Hematopoietic multipotent progenitor cell treated with erythropoietin and hydrocortisone succinate and interleukin-3 and kit ligand, for 8 days (in vitro differentiated cells): ENCODE results near the gene DBNL.

ENCODE experiments used
- DNase-seq: peaks from one replicate; pipeline ENCODE4 v3.0.0-alpha.2; 2015

Gene DBNL

DNA sequence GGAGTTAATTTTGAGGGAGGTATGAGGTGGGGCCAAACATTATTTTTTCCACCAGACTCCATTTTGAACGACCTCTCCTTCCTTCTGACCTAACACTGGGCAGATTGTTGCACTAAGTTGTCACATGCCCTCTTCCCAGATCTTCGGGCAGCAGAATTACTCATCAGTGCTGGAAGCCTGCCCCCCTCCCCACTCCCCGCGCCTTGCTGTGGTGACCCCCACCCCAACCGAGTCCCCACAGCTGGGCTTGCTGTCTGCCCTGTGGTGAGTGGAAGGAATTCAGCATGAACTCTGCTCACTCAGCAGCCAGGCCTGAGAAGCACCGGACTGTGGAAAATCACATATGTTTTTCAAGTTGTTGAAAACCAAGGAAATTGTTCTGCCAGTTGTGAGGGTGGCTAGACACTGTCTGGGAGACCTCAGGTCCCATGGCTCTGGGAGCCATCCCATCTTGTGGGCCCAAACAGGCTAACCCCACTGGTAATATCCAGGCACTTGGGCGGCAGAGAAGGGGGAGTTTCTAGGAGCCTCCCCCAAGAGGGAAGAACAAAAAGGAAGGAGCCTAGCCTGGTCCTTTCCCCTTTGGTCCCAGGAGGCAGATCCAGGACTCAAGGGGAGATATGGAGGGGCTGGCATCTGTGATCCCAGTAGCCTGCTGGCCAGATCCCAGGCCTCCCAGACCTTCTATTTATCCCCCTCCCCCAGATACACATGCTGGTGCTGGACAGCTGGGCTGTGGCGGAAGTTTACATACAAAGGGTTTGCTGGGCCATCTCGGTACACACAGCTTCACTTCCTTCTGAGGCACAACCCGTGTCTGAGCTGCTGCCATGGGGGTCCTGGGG, 56.2 kb downstream of the DBNL start:
- DNase-seq = no peak

DNA sequence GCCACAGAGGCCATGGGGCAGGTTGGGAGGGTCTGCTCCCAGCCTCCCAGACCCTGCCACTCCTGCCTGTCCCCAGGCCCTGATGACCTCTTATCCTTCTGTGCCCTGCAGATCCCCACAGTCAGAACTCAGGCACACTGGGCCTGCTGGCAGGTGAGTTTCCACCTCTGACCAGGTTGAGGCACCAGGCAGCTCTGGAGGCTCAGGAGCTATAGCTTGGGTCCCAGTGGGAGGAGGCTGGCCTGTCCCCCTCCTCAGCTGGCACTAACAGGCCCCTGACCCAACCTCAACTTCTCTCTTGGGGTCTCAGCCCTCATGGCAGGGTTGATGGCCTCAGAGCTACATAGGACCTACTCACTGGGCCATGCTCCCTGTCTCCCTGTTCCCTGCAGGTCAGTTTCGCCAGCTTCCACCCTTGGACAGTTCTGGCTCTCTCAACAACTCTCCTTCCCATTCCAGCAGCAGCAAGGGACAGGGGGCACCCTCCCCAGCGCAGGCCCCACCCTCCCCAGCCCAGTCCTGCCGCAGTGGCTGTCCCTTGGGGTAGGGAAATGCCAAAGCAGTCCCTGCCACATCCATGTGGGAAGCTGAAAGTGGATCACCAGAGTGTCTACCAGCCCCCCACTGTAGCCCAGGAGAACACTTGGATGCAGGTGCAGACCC, 56.9 kb downstream of the DBNL start:
- DNase-seq = no peak

DNA sequence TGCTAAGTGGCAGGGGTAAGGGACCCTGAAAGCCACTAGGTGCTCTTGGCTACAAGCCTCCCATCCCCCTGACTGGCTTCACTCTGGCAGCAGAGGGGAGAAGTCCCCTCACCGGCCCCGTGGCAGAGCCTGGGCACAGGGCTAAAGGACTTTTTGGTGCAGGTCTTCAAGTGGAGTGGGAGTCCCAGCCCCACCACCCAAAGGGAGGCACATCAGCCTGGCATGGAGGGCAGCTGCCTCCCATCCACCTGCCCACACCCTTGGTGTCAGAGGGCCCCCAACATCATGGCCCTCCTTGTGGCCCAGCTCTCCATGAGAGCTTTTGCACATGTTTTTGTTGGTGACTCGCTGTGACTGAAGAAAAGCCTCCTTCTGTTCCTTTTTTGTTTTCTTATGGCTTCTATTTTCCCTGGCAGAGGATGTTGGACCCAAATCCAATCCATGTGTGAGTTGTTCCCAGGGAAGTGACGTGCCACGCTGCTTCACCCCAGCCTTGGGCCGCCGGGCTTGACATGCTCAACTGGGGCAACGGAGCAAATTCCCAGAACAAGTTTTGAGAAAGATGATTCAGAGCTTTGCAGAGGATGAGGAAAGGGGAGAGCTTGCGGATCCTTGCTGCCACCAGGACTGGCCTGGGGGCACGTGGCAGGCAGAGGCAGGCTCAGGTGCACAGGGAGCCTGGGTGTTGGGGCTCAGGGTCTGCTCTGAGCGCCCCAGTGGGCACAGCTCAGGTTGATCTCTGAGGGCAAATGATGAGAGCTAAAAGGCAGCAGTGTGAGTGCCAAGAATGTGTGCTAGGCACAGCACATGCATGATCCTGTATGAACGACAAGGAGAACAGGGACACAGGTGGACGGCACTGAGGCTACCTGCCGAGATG, 57.7 kb downstream of the DBNL start:
- DNase-seq = no peak

DNA sequence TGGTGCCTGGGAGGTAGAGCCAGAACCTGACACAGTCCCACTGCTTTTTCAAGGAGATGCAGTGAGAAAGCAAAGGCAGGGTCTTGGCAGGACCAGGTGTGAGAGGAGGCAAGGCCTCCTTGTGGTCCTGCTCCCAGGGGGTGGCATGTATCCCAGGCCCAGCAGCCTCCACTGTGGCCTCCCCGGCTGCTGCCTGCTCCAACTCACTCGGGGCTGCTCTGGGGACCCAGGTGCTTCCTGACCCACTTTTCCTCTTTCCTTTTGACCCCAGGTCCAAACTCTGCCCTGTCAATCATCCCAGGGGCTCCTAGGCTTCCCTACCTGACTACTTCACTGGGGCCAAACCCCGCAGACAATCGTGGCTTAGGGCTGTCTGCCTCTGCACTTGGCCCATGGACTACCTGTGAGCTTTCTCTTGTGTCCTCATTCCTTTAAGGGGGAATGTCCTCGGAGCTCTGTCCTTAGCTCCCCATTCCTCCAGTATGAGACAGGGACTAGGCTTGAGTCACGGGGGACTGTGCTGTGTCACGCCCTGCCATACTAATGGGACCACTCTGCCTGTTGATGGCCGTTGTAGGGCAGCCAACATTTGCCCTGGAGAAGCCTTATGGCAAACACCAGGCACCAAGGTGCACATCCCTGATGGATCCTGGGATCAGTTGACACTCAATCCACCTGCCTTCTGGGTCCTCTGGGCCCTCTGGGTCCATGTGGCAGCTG, 58.5 kb downstream of the DBNL start:
- no peak for DNase-seq

- no peak for DNase-seq
Measured at GRCh38 chr7:44103566-44103922, 59.0 kb downstream of the DBNL start.

GRCh38 chr7:44103923-44104859, 59.7 kb downstream of the DBNL start, which contains the start of gene AEBP1:
TSS of gene AEBP1 (plus strand) at chr7:44104345. CDS start at chr7:44104666, 321 bp downstream.
- DNase-seq = no peak

- no peak for DNase-seq
Measured at GRCh38 chr7:44104860-44105771, 60.6 kb downstream of the DBNL start.

DNA sequence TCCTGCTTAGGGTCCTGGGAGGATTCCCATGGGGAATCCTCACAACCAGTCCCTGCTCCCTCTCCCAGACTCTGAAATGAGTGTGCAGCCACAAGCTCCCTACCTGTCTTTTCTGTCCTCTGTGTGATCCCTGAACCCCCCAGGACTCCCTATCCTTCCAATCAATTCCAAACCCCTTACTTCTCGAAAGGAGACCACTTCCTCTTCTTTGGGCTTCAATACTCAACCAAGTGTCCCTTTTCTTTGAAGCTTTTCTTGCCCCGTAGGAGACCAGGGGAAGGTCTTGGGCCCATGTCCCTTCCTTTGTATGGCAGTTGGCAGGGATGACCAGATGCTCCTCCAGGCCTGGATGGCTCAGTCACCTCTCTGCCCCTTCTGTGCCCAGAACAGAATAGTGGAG, 61.3 kb downstream of the DBNL start:
- no peak for DNase-seq

DNA sequence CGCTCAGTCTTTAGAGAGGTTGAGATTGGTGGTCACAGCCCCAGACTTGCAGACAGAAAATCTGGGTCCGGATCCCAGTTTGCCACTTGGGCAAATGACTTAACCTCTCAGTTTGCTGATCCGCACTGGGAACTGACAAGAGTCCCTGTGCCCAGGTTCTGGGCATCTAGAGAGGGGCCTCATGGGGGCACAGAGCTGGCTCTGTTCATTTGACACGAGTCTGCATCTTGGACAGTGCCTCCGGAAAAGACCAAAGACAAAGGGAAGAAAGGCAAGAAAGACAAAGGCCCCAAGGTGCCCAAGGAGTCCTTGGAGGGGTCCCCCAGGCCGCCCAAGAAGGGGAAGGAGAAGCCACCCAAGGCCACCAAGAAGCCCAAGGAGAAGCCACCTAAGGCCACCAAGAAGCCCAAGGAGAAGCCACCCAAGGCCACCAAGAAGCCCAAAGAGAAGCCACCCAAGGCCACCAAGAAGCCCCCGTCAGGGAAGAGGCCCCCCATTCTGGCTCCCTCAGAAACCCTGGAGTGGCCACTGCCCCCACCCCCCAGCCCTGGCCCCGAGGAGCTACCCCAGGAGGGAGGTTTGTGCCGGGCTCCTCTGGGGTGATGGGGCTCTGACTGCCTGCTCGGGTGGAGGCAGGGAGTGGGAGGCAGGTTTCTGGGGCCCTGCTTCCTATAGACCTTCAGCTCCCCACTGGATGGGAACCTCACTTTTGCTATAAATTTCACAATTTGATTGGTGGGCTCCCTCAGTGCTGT, 62.0 kb downstream of the DBNL start:
- DNase-seq = no peak

GRCh38 chr7:44107116-44107960, 62.8 kb downstream of the DBNL start:
- DNase-seq = no peak

DNA sequence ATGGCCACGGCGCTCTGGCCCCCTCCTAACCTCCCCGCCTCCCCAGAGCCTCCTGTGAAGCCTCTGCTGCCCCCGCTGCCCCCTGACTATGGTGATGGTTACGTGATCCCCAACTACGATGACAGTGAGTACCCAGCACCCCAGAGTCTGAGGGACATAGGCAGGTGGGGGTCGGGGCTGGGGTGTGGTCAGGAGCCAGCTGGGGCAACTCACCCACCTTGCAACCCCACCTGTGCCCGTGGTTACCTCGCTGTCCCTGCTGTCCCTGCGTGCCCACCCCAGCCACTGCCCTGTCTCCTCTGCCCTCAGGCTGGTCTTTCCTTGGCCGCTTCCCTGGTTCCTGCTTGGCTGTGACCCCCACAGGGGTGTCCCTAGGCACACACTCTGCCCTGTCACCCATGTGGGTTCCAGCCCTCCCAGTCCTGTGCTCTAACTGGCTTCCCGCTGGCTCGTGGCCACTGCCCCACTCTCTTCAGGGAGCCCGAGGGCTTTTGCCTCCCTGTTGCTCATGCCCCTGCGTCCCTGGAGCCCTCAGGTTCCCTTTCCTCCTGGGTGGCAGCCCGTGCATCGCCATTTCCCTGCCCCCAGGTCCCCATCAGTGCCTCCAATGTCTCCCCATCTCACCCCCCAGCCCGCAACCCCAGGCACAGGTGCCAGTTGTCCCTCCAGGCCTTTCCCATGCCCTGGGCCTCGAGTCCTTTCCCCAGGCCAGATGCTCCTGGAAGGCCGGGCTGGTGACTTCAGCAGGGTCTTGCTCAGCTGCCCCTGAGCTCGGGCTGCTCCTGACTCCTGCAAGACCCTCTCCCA, 63.7 kb downstream of the DBNL start:
- DNase-seq = no peak

GRCh38 chr7:44108768-44109750, 64.6 kb downstream of the DBNL start:
- no peak for DNase-seq

- DNase-seq = no peak
Measured at GRCh38 chr7:44109991-44110390, 65.5 kb downstream of the DBNL start.

DNA sequence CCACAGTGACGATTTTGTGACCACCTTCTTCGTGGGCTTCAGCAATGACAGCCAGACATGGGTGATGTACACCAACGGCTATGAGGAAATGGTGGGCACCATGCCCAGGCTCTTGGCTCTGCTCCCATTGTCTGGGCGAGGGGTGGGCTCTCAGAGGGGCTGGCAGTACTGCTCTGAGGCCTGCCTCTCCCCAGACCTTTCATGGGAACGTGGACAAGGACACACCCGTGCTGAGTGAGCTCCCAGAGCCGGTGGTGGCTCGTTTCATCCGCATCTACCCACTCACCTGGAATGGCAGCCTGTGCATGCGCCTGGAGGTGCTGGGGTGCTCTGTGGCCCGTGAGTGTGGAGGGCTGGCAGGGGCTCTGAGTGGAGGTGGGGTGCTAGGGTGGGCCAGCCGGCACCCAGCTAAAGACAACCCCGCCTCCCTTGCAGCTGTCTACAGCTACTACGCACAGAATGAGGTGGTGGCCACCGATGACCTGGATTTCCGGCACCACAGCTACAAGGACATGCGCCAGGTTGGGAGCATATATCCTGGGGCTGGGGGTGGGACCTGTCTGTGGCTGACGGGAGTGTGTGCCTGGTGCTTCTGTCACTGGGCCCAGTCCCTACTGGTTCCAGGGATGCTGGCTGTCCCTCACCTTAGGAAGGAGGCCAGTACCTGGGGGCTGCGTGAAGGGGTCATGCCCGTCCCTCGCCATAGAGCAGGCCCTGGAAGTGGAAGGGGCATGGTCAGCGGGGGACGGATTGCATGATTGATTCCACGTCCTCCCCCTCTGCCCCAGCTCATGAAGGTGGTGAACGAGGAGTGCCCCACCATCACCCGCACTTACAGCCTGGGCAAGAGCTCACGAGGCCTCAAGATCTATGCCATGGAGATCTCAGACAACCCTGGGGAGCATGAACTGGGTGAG, 66.5 kb downstream of the DBNL start:
- DNase-seq = no peak
